Endodermal cell (in vitro differentiated cells): Measurements from ENCODE around the gene IRF2BP1. TPM values are rescaled to one million over a fixed set of nuclear protein-coding genes. Genes with fewer than 3 reads are reported as not detected.

Experiments used
- DNase-seq: peaks from one replicate; pipeline ENCODE4 v3.0.0-alpha.2; 2017
- H3K27ac ChIP-seq: 2 replicates; pipeline ENCODE4 v1.5.1; 2013; ENCODE audit warnings: mild to moderate bottlenecking, low read depth, low read length, moderate library complexity
- H3K27me3 ChIP-seq: 2 replicates; pipeline ENCODE4 v1.6.1; 2013; ENCODE audit warnings: mild to moderate bottlenecking, low read length, moderate library complexity; ENCODE audit not compliant: insufficient read depth, control insufficient read depth, poor library complexity, severe bottlenecking
- H3K36me3 ChIP-seq: 2 replicates; pipeline ENCODE4 v1.7.0; 2013; ENCODE audit warnings: mild to moderate bottlenecking, low read length, moderate library complexity; ENCODE audit not compliant: control insufficient read depth, insufficient read depth
- H3K4me1 ChIP-seq: one replicate; pipeline ENCODE4 v1.7.0; 2013; ENCODE audit warnings: low read length; ENCODE audit not compliant: control insufficient read depth, insufficient read depth
- H3K4me3 ChIP-seq: 2 replicates; pipeline ENCODE4 v1.5.1; 2013; ENCODE audit warnings: mild to moderate bottlenecking, low read length, moderate library complexity
- H3K9ac ChIP-seq: 2 replicates; pipeline ENCODE4 v1.6.1; 2013; ENCODE audit warnings: mild to moderate bottlenecking, low read length, moderate library complexity; ENCODE audit not compliant: poor library complexity, severe bottlenecking; ENCODE audit errors: extremely low read depth
- H3K9me3 ChIP-seq: 2 replicates; pipeline ENCODE4 v1.6.1; 2013; ENCODE audit warnings: mild to moderate bottlenecking, low read length, moderate library complexity; ENCODE audit not compliant: control insufficient read depth
- H3K27ac Mint-ChIP-seq: 2 replicates; pipeline ENCODE4 v1.8.0; 2020; ENCODE audit warnings: mixed read lengths
- H3K27me3 Mint-ChIP-seq: 2 replicates; pipeline ENCODE4 v1.8.0; 2021; ENCODE audit warnings: mild to moderate bottlenecking, mixed read lengths; ENCODE audit not compliant: insufficient read depth
- H3K36me3 Mint-ChIP-seq: 2 replicates; pipeline ENCODE4 v1.8.0; 2020; ENCODE audit warnings: low read depth, mixed read lengths
- H3K4me1 Mint-ChIP-seq: 2 replicates; pipeline ENCODE4 v1.8.0; 2020; ENCODE audit warnings: mixed read lengths
- H3K4me3 Mint-ChIP-seq: 2 replicates; pipeline ENCODE4 v1.8.0; 2020; ENCODE audit warnings: mild to moderate bottlenecking, moderate library complexity, mixed read lengths
- H3K9me3 Mint-ChIP-seq: 2 replicates; pipeline ENCODE4 v1.8.0; 2020; ENCODE audit warnings: mild to moderate bottlenecking, mixed read lengths
- CTCF ChIP-seq: fragments of 200-600 bp; sonication (generic); conservative IDR thresholded peaks from 2 replicates; pipeline ENCODE4 v1.5.0; 2021; ENCODE audit warnings: antibody characterized with exemption, mild to moderate bottlenecking
- WGBS, 2 experiments: methylation state at CpG; one replicate each; pipeline versions ENCODE4 v1.1.5 to v1.1.7; 2013; ENCODE audit warnings: missing lambda C conversion rate in 2 of 2, mixed read lengths in 1 of 2; ENCODE audit not compliant: insufficient coverage in 1 of 2, insufficient read length in 1 of 2; 5-methylcytosine and 5-hydroxymethylcytosine counted together
- total RNA-seq, 2 donors: library from RNA; stranded (reverse); fragmentation: NEBNext Ultra II Directional in 1 of 2; extraction: Animal tissue kit (Norgen Biotek cat#: 25700) in 1 of 2; gene quantifications; 2 replicates in 1 of 2; 3 replicates in 1 of 2; pipeline ENCODE4 v1.2.1, GENCODE V29; 2021

Gene IRF2BP1
- total RNA-seq, 2 donors from 2014 or later: 23.8 to 30.3 TPM

DNA sequence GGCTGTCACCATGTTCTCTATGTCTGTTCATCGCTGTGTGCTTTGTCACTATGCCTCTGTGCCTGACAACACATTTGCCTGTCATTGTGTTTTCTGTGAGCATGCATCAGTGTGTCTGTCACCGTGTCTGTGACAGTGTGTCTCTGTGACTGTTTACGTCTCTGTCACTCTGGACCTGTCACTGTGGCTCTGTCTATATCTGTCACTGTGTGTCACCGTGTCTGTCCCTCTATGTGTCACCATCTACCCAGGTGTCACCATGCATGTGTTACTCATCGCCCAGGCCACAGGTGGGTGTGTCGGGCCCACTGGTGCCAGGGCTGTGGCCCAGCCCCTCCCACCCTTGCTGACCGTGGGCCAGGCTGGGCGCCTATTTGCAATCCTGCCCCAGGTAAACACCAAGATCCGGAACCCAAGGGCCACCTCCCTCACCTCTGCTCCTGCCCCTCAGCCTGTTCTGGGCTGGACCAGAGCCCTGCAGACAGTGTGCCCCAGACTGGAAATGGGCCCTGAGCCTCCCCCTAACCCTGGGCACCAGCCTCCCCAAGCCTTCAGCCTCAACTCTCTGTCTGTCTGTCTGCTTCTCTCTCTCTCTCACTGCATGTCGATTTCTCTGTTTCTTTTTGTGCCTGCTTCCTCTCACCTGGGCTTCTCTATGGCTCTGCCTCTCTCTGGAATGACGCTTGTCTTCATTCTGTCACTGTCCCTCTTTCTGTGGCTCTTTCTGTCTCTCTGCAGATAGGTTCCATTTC, 7.7 kb downstream of the IRF2BP1 start:
- Mint-ChIP-seq H3K27ac (peak overlapping the region; percentile 12), H3K27me3 (no peaks in the 10 kb centered on the region), H3K4me3 (no peak overlapping the region), H3K9me3 (no peaks in the 10 kb centered on the region), H3K4me1 (peaks cover 62% of the 10 kb centered on the region), H3K36me3 (peaks cover 9% of the 10 kb centered on the region)
- DNase-seq: peak; percentile 49
- H3K4me3 ChIP-seq: no peak overlapping the region
- peaks cover 18% of the 10 kb centered on the region for H3K4me1 ChIP-seq
- no peaks in the 10 kb centered on the region for H3K27me3 ChIP-seq
- peaks cover 5% of the 10 kb centered on the region for H3K36me3 ChIP-seq
- H3K9me3 ChIP-seq: no peaks in the 10 kb centered on the region
- TF ChIP-seq CTCF: no peak
- 90 to 91% methylated on average over 7 to 11 of the region's 11 CpGs for WGBS, 2 experiments
- H3K9ac ChIP-seq: no peak overlapping the region
- no peak overlapping the region for H3K27ac ChIP-seq

GRCh38 chr19:45876411-45877197, 9.3 kb downstream of the IRF2BP1 start:
- Histone ChIP-seq H3K36me3 (peaks cover 11% of the 10 kb centered on the region), H3K27ac (no peak overlapping the region), H3K27me3 (no peaks in the 10 kb centered on the region), H3K9ac (no peak overlapping the region), H3K4me1 (peaks cover 17% of the 10 kb centered on the region), H3K9me3 (no peaks in the 10 kb centered on the region), H3K4me3 (no peak overlapping the region)
- Mint-ChIP-seq H3K27me3 (no peaks in the 10 kb centered on the region), H3K9me3 (no peaks in the 10 kb centered on the region), H3K4me3 (peak overlapping the region; percentile 41), H3K4me1 (peaks cover 61% of the 10 kb centered on the region), H3K36me3 (peaks cover 20% of the 10 kb centered on the region), H3K27ac (peak overlapping the region; percentile 58)
- peak; percentile 85 for DNase-seq
- no peak for TF ChIP-seq CTCF
- WGBS, 2 experiments: 29 to 38% methylated on average over 9 to 41 of the region's 41 CpGs

GRCh38 chr19:45876161-45876410, 9.9 kb downstream of the IRF2BP1 start:
- Mint-ChIP-seq H3K27me3 (no peaks in the 10 kb centered on the region), H3K36me3 (peaks cover 24% of the 10 kb centered on the region), H3K4me1 (peaks cover 56% of the 10 kb centered on the region), H3K9me3 (no peaks in the 10 kb centered on the region), H3K27ac (peak overlapping the region; percentile 58), H3K4me3 (peak overlapping the region; percentile 41)
- no peak for DNase-seq
- H3K27me3 ChIP-seq: no peaks in the 10 kb centered on the region
- H3K4me3 ChIP-seq: no peak overlapping the region
- peaks cover 15% of the 10 kb centered on the region for H3K4me1 ChIP-seq
- 69 to 70% methylated on average over 4 of the region's 4 CpGs for WGBS, 2 experiments
- no peak for TF ChIP-seq CTCF
- H3K36me3 ChIP-seq: peaks cover 12% of the 10 kb centered on the region
- H3K27ac ChIP-seq: no peak overlapping the region
- H3K9me3 ChIP-seq: no peaks in the 10 kb centered on the region
- no peak overlapping the region for H3K9ac ChIP-seq
